Hypothalamus (tissue), 51 donors: ENCODE data around the gene FAM53A.
"Not testable (repeated sequence)": the region's sequence is repeated elsewhere in the genome, so short reads cannot be mapped to it uniquely, and the experiment has no call there.

Source experiments
- DNase-seq, 51 donors: peaks; one replicate each; lab custom pipeline; 2025; lab: John Stamatoyannopoulos, UW

Gene FAM53A

GRCh38 chr4:1609901-1610790 lies 74.0 kb downstream of the FAM53A start:
- DNase-seq, result no peak

- no peak for DNase-seq
These were observed 75.2 kb downstream of the FAM53A start for GRCh38 chr4:1608821-1609500.

GRCh38 chr4:1608196-1608820 lies 75.8 kb downstream of the FAM53A start:
- DNase-seq, result no peak

GRCh38 chr4:1607436-1608195 lies 76.5 kb downstream of the FAM53A start:
- not testable (repeated sequence) for DNase-seq

GRCh38 chr4:1604706-1605205 lies 79.4 kb downstream of the FAM53A start:
- DNase-seq, result no peak

GRCh38 chr4:1604181-1604705 lies 79.9 kb downstream of the FAM53A start:
- DNase-seq, result no peak

- no peak for DNase-seq
These were observed 80.5 kb downstream of the FAM53A start for GRCh38 chr4:1603413-1604135.

GRCh38 chr4:1602655-1603412 lies 81.3 kb downstream of the FAM53A start:
- DNase-seq, result no peak

GRCh38 chr4:1601852-1602654 lies 82.1 kb downstream of the FAM53A start:
- DNase-seq, result no peak

GRCh38 chr4:1601533-1601835 lies 82.6 kb downstream of the FAM53A start:
- DNase-seq, result no peak

- DNase-seq, result no peak
These were observed 83.1 kb downstream of the FAM53A start for GRCh38 chr4:1600811-1601532.

GRCh38 chr4:1600211-1600780 lies 83.8 kb downstream of the FAM53A start:
- no peak for DNase-seq

GRCh38 chr4:1599491-1600210 lies 84.5 kb downstream of the FAM53A start:
- no peak for DNase-seq

GRCh38 chr4:1599026-1599481 lies 85.1 kb downstream of the FAM53A start:
- DNase-seq, result no peak

- DNase-seq, result no peak
These were observed 85.7 kb downstream of the FAM53A start for GRCh38 chr4:1598206-1599025.
